Panc1 (cell line): ENCODE data around the gene TREML4.

Experiments
- CTCF ChIP-seq: fragments of 450-650 bp; IDR thresholded peaks from 2 replicates; pipeline ENCODE4 v1.5.1; 2017; ENCODE audit warnings: mild to moderate bottlenecking
- POLR2AphosphoS5 ChIP-seq: IDR thresholded peaks from 2 replicates; pipeline ENCODE4 v1.6.1; 2012; ENCODE audit warnings: mild to moderate bottlenecking, low read depth, low read length, moderate library complexity
- TCF7L2 ChIP-seq: IDR thresholded peaks from 2 replicates; pipeline ENCODE4 v1.6.1; 2011; ENCODE audit warnings: mild to moderate bottlenecking, low read depth, low read length, inconsistent platforms

- no peak for TF ChIP-seq CTCF
- TF ChIP-seq POLR2AphosphoS5 = no peak
- TF ChIP-seq TCF7L2 = no peak
Measured at GRCh38 chr6:41193884-41194283, 34.3 kb upstream of the TREML4 start.
